ENCODE data around the gene C9orf152.

GRCh38 chr9:110168486-110168885 lies 39.5 kb downstream of the C9orf152 start:
- TF ChIP-seq, protein P1, sequence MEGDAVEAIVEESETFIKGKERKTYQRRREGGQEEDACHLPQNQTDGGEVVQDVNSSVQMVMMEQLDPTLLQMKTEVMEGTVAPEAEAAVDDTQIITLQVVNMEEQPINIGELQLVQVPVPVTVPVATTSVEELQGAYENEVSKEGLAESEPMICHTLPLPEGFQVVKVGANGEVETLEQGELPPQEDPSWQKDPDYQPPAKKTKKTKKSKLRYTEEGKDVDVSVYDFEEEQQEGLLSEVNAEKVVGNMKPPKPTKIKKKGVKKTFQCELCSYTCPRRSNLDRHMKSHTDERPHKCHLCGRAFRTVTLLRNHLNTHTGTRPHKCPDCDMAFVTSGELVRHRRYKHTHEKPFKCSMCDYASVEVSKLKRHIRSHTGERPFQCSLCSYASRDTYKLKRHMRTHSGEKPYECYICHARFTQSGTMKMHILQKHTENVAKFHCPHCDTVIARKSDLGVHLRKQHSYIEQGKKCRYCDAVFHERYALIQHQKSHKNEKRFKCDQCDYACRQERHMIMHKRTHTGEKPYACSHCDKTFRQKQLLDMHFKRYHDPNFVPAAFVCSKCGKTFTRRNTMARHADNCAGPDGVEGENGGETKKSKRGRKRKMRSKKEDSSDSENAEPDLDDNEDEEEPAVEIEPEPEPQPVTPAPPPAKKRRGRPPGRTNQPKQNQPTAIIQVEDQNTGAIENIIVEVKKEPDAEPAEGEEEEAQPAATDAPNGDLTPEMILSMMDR (IDR thresholded peaks at IDR 0.05), result no peak
- TF ChIP-seq, protein P2, sequence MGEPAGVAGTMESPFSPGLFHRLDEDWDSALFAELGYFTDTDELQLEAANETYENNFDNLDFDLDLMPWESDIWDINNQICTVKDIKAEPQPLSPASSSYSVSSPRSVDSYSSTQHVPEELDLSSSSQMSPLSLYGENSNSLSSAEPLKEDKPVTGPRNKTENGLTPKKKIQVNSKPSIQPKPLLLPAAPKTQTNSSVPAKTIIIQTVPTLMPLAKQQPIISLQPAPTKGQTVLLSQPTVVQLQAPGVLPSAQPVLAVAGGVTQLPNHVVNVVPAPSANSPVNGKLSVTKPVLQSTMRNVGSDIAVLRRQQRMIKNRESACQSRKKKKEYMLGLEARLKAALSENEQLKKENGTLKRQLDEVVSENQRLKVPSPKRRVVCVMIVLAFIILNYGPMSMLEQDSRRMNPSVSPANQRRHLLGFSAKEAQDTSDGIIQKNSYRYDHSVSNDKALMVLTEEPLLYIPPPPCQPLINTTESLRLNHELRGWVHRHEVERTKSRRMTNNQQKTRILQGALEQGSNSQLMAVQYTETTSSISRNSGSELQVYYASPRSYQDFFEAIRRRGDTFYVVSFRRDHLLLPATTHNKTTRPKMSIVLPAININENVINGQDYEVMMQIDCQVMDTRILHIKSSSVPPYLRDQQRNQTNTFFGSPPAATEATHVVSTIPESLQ (CRISPR knock-in tag; IDR thresholded peaks at IDR 0.05), result no peak
- TF ChIP-seq CBFB (CRISPR knock-in tag; IDR thresholded peaks at IDR 0.05; ENCODE audit: low read depth), result no peak
- no peak for TF ChIP-seq ATF1 (CRISPR knock-in tag; IDR thresholded peaks at IDR 0.05)
- TF ChIP-seq, protein P3, sequence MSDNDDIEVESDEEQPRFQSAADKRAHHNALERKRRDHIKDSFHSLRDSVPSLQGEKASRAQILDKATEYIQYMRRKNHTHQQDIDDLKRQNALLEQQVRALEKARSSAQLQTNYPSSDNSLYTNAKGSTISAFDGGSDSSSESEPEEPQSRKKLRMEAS (CRISPR knock-in tag; IDR thresholded peaks at IDR 0.05), result no peak
- TF ChIP-seq ZNF263 (CRISPR knock-in tag; IDR thresholded peaks at IDR 0.05; ENCODE audit: low read depth), result no peak
- no peak for TF ChIP-seq NR3C1 (CRISPR knock-in tag; conservative IDR thresholded peaks at IDR 0.05; ENCODE audit: low read depth)
- TF ChIP-seq FOXJ3 (CRISPR knock-in tag; IDR thresholded peaks at IDR 0.05; ENCODE audit: borderline replicate concordance), result no peak
- no peak for TF ChIP-seq NFYB (CRISPR knock-in tag; conservative IDR thresholded peaks at IDR 0.05; ENCODE audit: low read depth)
- TF ChIP-seq JUN (CRISPR knock-in tag; IDR thresholded peaks at IDR 0.05), result no peak
- TF ChIP-seq ZBTB43 (CRISPR knock-in tag; IDR thresholded peaks at IDR 0.05), result no peak
- no peak for TF ChIP-seq ZNF138 (CRISPR knock-in tag; conservative IDR thresholded peaks at IDR 0.05)
